ENCODE results near the gene CCDC122.

CCDC122 gene

GRCh38 chr13:43805071-43805468, 74.5 kb downstream of the CCDC122 start:
- in situ Hi-C loops (cut with HindIII; ENCODE audit: low sequenced_read_pairs) = no loop called here

GRCh38 chr13:43804461-43805070, 75.0 kb downstream of the CCDC122 start:
- in situ Hi-C loops (cut with HindIII; ENCODE audit: low sequenced_read_pairs) = no loop called here

GRCh38 chr13:43802511-43802910, 77.0 kb downstream of the CCDC122 start:
- in situ Hi-C loops (cut with HindIII; ENCODE audit: low sequenced_read_pairs) = no loop called here

GRCh38 chr13:43800828-43801227, 78.7 kb downstream of the CCDC122 start:
- in situ Hi-C loops (cut with HindIII; ENCODE audit: low sequenced_read_pairs) = no loop called here

GRCh38 chr13:43799191-43799590, 80.3 kb downstream of the CCDC122 start:
- in situ Hi-C loops (cut with HindIII; ENCODE audit: low sequenced_read_pairs) = no loop called here

- in situ Hi-C loops (cut with HindIII; ENCODE audit: low sequenced_read_pairs) = no loop called here
Measured at GRCh38 chr13:43797869-43798268, 81.7 kb downstream of the CCDC122 start.

GRCh38 chr13:43797159-43797558, 82.4 kb downstream of the CCDC122 start:
- in situ Hi-C loops (cut with HindIII; ENCODE audit: low sequenced_read_pairs) = no loop called here

GRCh38 chr13:43794416-43794815, 85.1 kb downstream of the CCDC122 start:
- in situ Hi-C loops (cut with HindIII; ENCODE audit: low sequenced_read_pairs) = no loop called here

- in situ Hi-C loops (cut with HindIII; ENCODE audit: low sequenced_read_pairs) = no loop called here
Measured at GRCh38 chr13:43792076-43792881, 87.3 kb downstream of the CCDC122 start.

- in situ Hi-C loops (cut with HindIII; ENCODE audit: low sequenced_read_pairs) = no loop called here
Measured at GRCh38 chr13:43787997-43788396, 91.5 kb downstream of the CCDC122 start.

- in situ Hi-C loops (cut with HindIII; ENCODE audit: low sequenced_read_pairs) = no loop called here
Measured at GRCh38 chr13:43787518-43787891, 92.0 kb downstream of the CCDC122 start.

- in situ Hi-C loops (cut with HindIII; ENCODE audit: low sequenced_read_pairs) = no loop called here
Measured at GRCh38 chr13:43786766-43787517, 92.6 kb downstream of the CCDC122 start, which contains the start of gene ENOX1. Gene ENOX1 (minus strand): TSS chr13:43786972.

GRCh38 chr13:43786472-43786765, 93.1 kb downstream of the CCDC122 start:
- in situ Hi-C loops (cut with HindIII; ENCODE audit: low sequenced_read_pairs) = no loop called here
